Mesenchymal stem cell (in vitro differentiated cells and primary cell): Measurements from ENCODE around the gene CCDC40.
A peak's percentile ranks its signal among the peaks of the same experiment; 100 is the strongest.

Experiments used
- DNase-seq: peaks from one replicate; pipeline ENCODE4 v3.0.0-alpha.2; 2013
- H2AFZ ChIP-seq: one replicate; pipeline ENCODE4 v1.6.1; 2013; ENCODE audit warnings: low read depth, mild to moderate bottlenecking, control low read depth, inconsistent platforms, low read length, moderate library complexity
- H2AK5ac ChIP-seq: 2 replicates; pipeline ENCODE4 v1.6.1; 2013; ENCODE audit warnings: low read length, moderate library complexity, mild to moderate bottlenecking, inconsistent platforms; ENCODE audit not compliant: severe bottlenecking
- H2BK120ac ChIP-seq: one replicate; pipeline ENCODE4 v1.6.1; 2013; ENCODE audit warnings: low read depth, mild to moderate bottlenecking, inconsistent platforms, low read length, moderate library complexity
- H2BK12ac ChIP-seq, 2 experiments: one replicate each; pipeline ENCODE4 v1.6.1; 2013; ENCODE audit warnings: inconsistent platforms in 2 of 2, low read length in 2 of 2, mild to moderate bottlenecking in 2 of 2, moderate library complexity in 2 of 2, control low read depth in 1 of 2
- H2BK15ac ChIP-seq: one replicate; pipeline ENCODE4 v1.6.1; 2013; ENCODE audit warnings: mild to moderate bottlenecking, low read depth, inconsistent platforms; ENCODE audit not compliant: poor library complexity, severe bottlenecking
- H2BK5ac ChIP-seq: 2 replicates; pipeline ENCODE4 v1.6.1; 2013; ENCODE audit warnings: low read depth, mild to moderate bottlenecking, low read length, control low read depth, inconsistent platforms; ENCODE audit not compliant: poor library complexity, severe bottlenecking
- H3K14ac ChIP-seq, 2 experiments: one replicate each; pipeline ENCODE4 v1.6.1; 2013; ENCODE audit warnings: inconsistent platforms in 2 of 2, low read length in 2 of 2, control low read depth in 1 of 2, mild to moderate bottlenecking in 1 of 2, moderate library complexity in 1 of 2
- H3K18ac ChIP-seq, 2 experiments: one replicate each; pipeline ENCODE4 v1.6.1; 2013; ENCODE audit warnings: inconsistent platforms in 2 of 2, low read length in 2 of 2, control low read depth in 1 of 2, low read depth in 1 of 2, mild to moderate bottlenecking in 1 of 2
- H3K23ac ChIP-seq, 2 experiments: one replicate each; pipeline ENCODE4 v1.6.1; 2013; ENCODE audit warnings: inconsistent platforms in 2 of 2, low read length in 2 of 2, mild to moderate bottlenecking in 2 of 2, moderate library complexity in 2 of 2, control low read depth in 1 of 2
- H3K27ac ChIP-seq: 2 replicates; pipeline ENCODE4 v1.5.1; 2013; ENCODE audit warnings: mild to moderate bottlenecking, moderate library complexity, low read length, control low read depth, inconsistent platforms; ENCODE audit not compliant: poor library complexity, severe bottlenecking
- H3K27me3 ChIP-seq, 2 experiments: 2 replicates each; pipeline versions ENCODE4 v1.6.1 to v1.7.0; 2013; ENCODE audit warnings: low read length in 2 of 2, mild to moderate bottlenecking in 2 of 2, moderate library complexity in 2 of 2, control low read depth in 1 of 2, inconsistent platforms in 1 of 2; ENCODE audit not compliant: control insufficient read depth in 1 of 2, insufficient read depth in 1 of 2
- H3K36me3 ChIP-seq, 2 experiments: 2 replicates each; pipeline versions ENCODE4 v1.6.1 to v1.7.0; 2013; ENCODE audit warnings: low read length in 2 of 2, control low read depth in 1 of 2, inconsistent platforms in 1 of 2, low read depth in 1 of 2, mild to moderate bottlenecking in 1 of 2; ENCODE audit not compliant: insufficient read depth in 2 of 2, control insufficient read depth in 1 of 2
- H3K4ac ChIP-seq, 2 experiments: one replicate each; pipeline ENCODE4 v1.6.1; 2013; ENCODE audit warnings: inconsistent platforms in 2 of 2, low read length in 2 of 2, mild to moderate bottlenecking in 2 of 2, moderate library complexity in 2 of 2, control low read depth in 1 of 2, low read depth in 1 of 2
- H3K4me1 ChIP-seq: 2 replicates; pipeline ENCODE4 v1.6.1; 2013; ENCODE audit warnings: low read depth, low read length, control low read depth; ENCODE audit not compliant: control insufficient read depth, insufficient read depth
- H3K4me2 ChIP-seq: 2 replicates; pipeline ENCODE4 v1.6.1; 2013; ENCODE audit warnings: low read length, mild to moderate bottlenecking, inconsistent platforms; ENCODE audit not compliant: poor library complexity, severe bottlenecking
- H3K4me3 ChIP-seq, 2 experiments: 2 replicates each; pipeline versions ENCODE4 v1.5.1 to v1.7.0; 2013; ENCODE audit warnings: low read length in 2 of 2, mild to moderate bottlenecking in 2 of 2, control low read depth in 1 of 2, low read depth in 1 of 2; ENCODE audit not compliant: insufficient read depth in 1 of 2
- H3K79me1 ChIP-seq: replicated peaks from 2 replicates; pipeline ENCODE4 v1.6.1; 2013; ENCODE audit warnings: mild to moderate bottlenecking, control low read depth, low read length, inconsistent platforms; ENCODE audit not compliant: poor library complexity, severe bottlenecking
- H3K9ac ChIP-seq: 2 replicates; pipeline ENCODE4 v1.7.0; 2013; ENCODE audit warnings: mild to moderate bottlenecking, low read length, moderate library complexity
- H3K9me3 ChIP-seq: 2 replicates; pipeline ENCODE4 v1.7.0; 2013; ENCODE audit warnings: mild to moderate bottlenecking, low read length; ENCODE audit not compliant: control insufficient read depth
- H4K8ac ChIP-seq: one replicate; pipeline ENCODE4 v1.6.1; 2013; ENCODE audit warnings: inconsistent platforms, mild to moderate bottlenecking, low read length, moderate library complexity
- H4K91ac ChIP-seq: one replicate; pipeline ENCODE4 v1.6.1; 2013; ENCODE audit warnings: mild to moderate bottlenecking, low read length, inconsistent platforms
- WGBS: methylation state at CpG from one replicate; pipeline ENCODE4 v1.1.7; 2013; ENCODE audit warnings: mixed read lengths; 5-methylcytosine and 5-hydroxymethylcytosine counted together

Gene CCDC40

GRCh38 chr17:80137131-80137530 is 100.7 kb downstream of the CCDC40 start:
- Histone ChIP-seq H3K4me2 (no peak overlapping the region), H3K18ac (no peak overlapping the region), H3K36me3 (peaks cover 65 to 96% of the 10 kb centered on the region in 2 experiments), H2BK15ac (no peak overlapping the region), H4K8ac (no peak overlapping the region), H3K27me3 (no peaks in the 10 kb centered on the region), H3K9ac (no peak overlapping the region), H3K23ac (no peak overlapping the region), H2AK5ac (no peak overlapping the region), H3K14ac (no peak overlapping the region), H3K4me1 (no peaks in the 10 kb centered on the region), H2AFZ (no peak overlapping the region), H2BK5ac (no peak overlapping the region), H3K27ac (no peak overlapping the region), H3K79me1 (peaks cover 15% of the 10 kb centered on the region), H3K9me3 (no peaks in the 10 kb centered on the region), H2BK12ac (no peak overlapping the region), H3K4me3 (no peak overlapping the region), H3K4ac (no peak overlapping the region), H4K91ac (no peak overlapping the region), H2BK120ac (no peak overlapping the region)
- WGBS = 98% methylated on average over 9 of the region's 9 CpGs
- DNase-seq = no peak

- H3K23ac ChIP-seq = no peak overlapping the region
- no peak overlapping the region for H3K27ac ChIP-seq
- H2BK5ac ChIP-seq = no peak overlapping the region
- no peak overlapping the region for H3K9ac ChIP-seq
- no peak overlapping the region for H2AK5ac ChIP-seq
- no peak overlapping the region for H3K4ac ChIP-seq
- H3K4me3 ChIP-seq = no peak overlapping the region
- no peaks in the 10 kb centered on the region for H3K9me3 ChIP-seq
- no peaks in the 10 kb centered on the region for H3K27me3 ChIP-seq
- peaks cover 26% of the 10 kb centered on the region for H3K79me1 ChIP-seq
- H3K36me3 ChIP-seq = peaks cover 70 to 98% of the 10 kb centered on the region in 2 experiments
- 98% methylated on average over 16 of the region's 18 CpGs for WGBS
- H2BK12ac ChIP-seq = no peak overlapping the region
- no peak for DNase-seq
- peaks cover under 1% of the 10 kb centered on the region for H3K4me1 ChIP-seq
- no peak overlapping the region for H4K91ac ChIP-seq
- H2BK15ac ChIP-seq = no peak overlapping the region
- no peak overlapping the region for H3K18ac ChIP-seq
- no peak overlapping the region for H3K4me2 ChIP-seq
- no peak overlapping the region for H2BK120ac ChIP-seq
- no peak overlapping the region for H4K8ac ChIP-seq
- no peak overlapping the region for H3K14ac ChIP-seq
- no peak overlapping the region for H2AFZ ChIP-seq
These were observed 102.5 kb downstream of the CCDC40 start for GRCh38 chr17:80138856-80139426.

- H2BK12ac ChIP-seq = no peak overlapping the region
- H3K79me1 ChIP-seq = peaks cover 29% of the 10 kb centered on the region
- WGBS = 98% methylated on average over 5 of the region's 7 CpGs
- H3K14ac ChIP-seq = no peak overlapping the region
- no peak overlapping the region for H4K8ac ChIP-seq
- H3K18ac ChIP-seq = no peak overlapping the region
- H2BK120ac ChIP-seq = no peak overlapping the region
- H3K4me2 ChIP-seq = no peak overlapping the region
- H2BK15ac ChIP-seq = no peak overlapping the region
- no peak for DNase-seq
- H4K91ac ChIP-seq = no peak overlapping the region
- H3K4ac ChIP-seq = no peak overlapping the region
- H3K9ac ChIP-seq = peak overlapping the region; percentile 32
- H3K4me1 ChIP-seq = peaks cover 12% of the 10 kb centered on the region
- peaks cover 57 to 76% of the 10 kb centered on the region in 2 experiments for H3K36me3 ChIP-seq
- no peaks in the 10 kb centered on the region for H3K9me3 ChIP-seq
- H3K27ac ChIP-seq = no peak overlapping the region
- no peak overlapping the region for H2AK5ac ChIP-seq
- no peaks in the 10 kb centered on the region for H3K27me3 ChIP-seq
- no peak overlapping the region for H2BK5ac ChIP-seq
- H3K4me3 ChIP-seq = no peak overlapping the region
- H2AFZ ChIP-seq = no peak overlapping the region
- H3K23ac ChIP-seq = no peak overlapping the region
These were observed 105.2 kb downstream of the CCDC40 start for GRCh38 chr17:80141463-80142165.

GRCh38 chr17:80142929-80143328 is 106.5 kb downstream of the CCDC40 start:
- Histone ChIP-seq H3K18ac (no peak overlapping the region), H2BK12ac (no peak overlapping the region), H3K4me3 (no peak overlapping the region), H3K36me3 (peaks cover 46 to 62% of the 10 kb centered on the region in 2 experiments), H2BK120ac (no peak overlapping the region), H3K4me2 (no peak overlapping the region), H3K23ac (no peak overlapping the region), H3K4me1 (peaks cover 12% of the 10 kb centered on the region), H3K9ac (no peak overlapping the region), H2BK5ac (no peak overlapping the region), H3K27ac (no peak overlapping the region), H2BK15ac (no peak overlapping the region), H3K27me3 (no peaks in the 10 kb centered on the region), H3K4ac (no peak overlapping the region), H4K91ac (no peak overlapping the region), H3K79me1 (peaks cover 28% of the 10 kb centered on the region), H3K14ac (no peak overlapping the region), H2AK5ac (no peak overlapping the region), H4K8ac (no peak overlapping the region), H2AFZ (no peak overlapping the region), H3K9me3 (no peaks in the 10 kb centered on the region)
- 93% methylated on average over 3 of the region's 6 CpGs for WGBS
- no peak for DNase-seq
